Stimulated activated CD4-positive, alpha-beta T cell treated with anti-CD3 and anti-CD28 coated beads, TNF-alpha, amount 100 ng/mL, for 1 hour (primary cell): ENCODE data around the gene P2RX3.

Experiments used
- DNase-seq, 3 donors: peaks; one replicate each; pipeline ENCODE4 v3.0.0-alpha.2; 2020; ENCODE audit warnings: low read depth in 3 of 3, low spot score in 1 of 3

The P2RX3 gene

GRCh38 chr11:57309106-57310059, 28.8 kb upstream of the P2RX3 start:
- DNase-seq, result no peak

- no peak for DNase-seq
Observed at GRCh38 chr11:57310091-57310490, 28.1 kb upstream of the P2RX3 start.

- DNase-seq, result no peak
Observed at GRCh38 chr11:57310630-57311086, 27.5 kb upstream of the P2RX3 start.

GRCh38 chr11:57311109-57311936, 26.8 kb upstream of the P2RX3 start:
- DNase-seq, result peak in 1 of 3 donors; percentile 35

GRCh38 chr11:57312511-57313021, 25.6 kb upstream of the P2RX3 start:
- no peak for DNase-seq

GRCh38 chr11:57313071-57313787, 24.9 kb upstream of the P2RX3 start:
- no peak for DNase-seq

GRCh38 chr11:57313788-57314135, 24.4 kb upstream of the P2RX3 start:
- DNase-seq, result no peak

GRCh38 chr11:57314221-57314973, 23.8 kb upstream of the P2RX3 start:
- no peak for DNase-seq

- DNase-seq, result no peak
Observed at GRCh38 chr11:57315491-57315890, 22.7 kb upstream of the P2RX3 start.

- no peak for DNase-seq
Observed at GRCh38 chr11:57316017-57316416, 22.1 kb upstream of the P2RX3 start.

- DNase-seq, result no peak
Observed at GRCh38 chr11:57318178-57318577, 20.0 kb upstream of the P2RX3 start.

- no peak for DNase-seq
Observed at GRCh38 chr11:57320067-57320718, 18.0 kb upstream of the P2RX3 start.

GRCh38 chr11:57320719-57321387, 17.3 kb upstream of the P2RX3 start:
- DNase-seq, result no peak

GRCh38 chr11:57321388-57322255, 16.5 kb upstream of the P2RX3 start:
- no peak for DNase-seq

GRCh38 chr11:57322256-57323166, 15.6 kb upstream of the P2RX3 start:
- no peak for DNase-seq

GRCh38 chr11:57323167-57323854, 14.8 kb upstream of the P2RX3 start:
- no peak for DNase-seq

GRCh38 chr11:57323855-57324153, 14.3 kb upstream of the P2RX3 start:
- DNase-seq, result no peak
